MM.1S (cell line): Measurements from ENCODE around the gene AUH.

ENCODE experiments used
- DNase-seq: peaks from one replicate; pipeline ENCODE4 v3.0.0-alpha.2; 2015
- H2AFZ ChIP-seq: fragments of 300-600 bp; sonication (generic); 2 replicates; pipeline ENCODE4 v1.6.0; 2016; ENCODE audit warnings: antibody characterized with exemption, low read length
- H3F3A ChIP-seq: fragments of 300-600 bp; sonication (generic); 2 replicates; pipeline ENCODE4 v1.6.1; 2016; ENCODE audit warnings: mild to moderate bottlenecking, antibody characterized with exemption, low read length, moderate library complexity, mixed read lengths; ENCODE audit not compliant: insufficient read depth
- H3K27ac ChIP-seq: fragments of 300-600 bp; sonication (generic); 2 replicates; pipeline ENCODE4 v1.5.1; 2016; ENCODE audit warnings: mild to moderate bottlenecking, low read length
- H3K27me3 ChIP-seq: fragments of 300-600 bp; sonication (generic); replicated peaks from 2 replicates; pipeline ENCODE4 v1.6.0; 2016; ENCODE audit warnings: low read length; ENCODE audit not compliant: insufficient read depth
- H3K36me3 ChIP-seq: fragments of 300-600 bp; sonication (generic); replicated peaks from 2 replicates; pipeline ENCODE4 v1.6.1; 2016; ENCODE audit warnings: mild to moderate bottlenecking, low read length, mixed read lengths; ENCODE audit not compliant: insufficient read depth
- H3K4me1 ChIP-seq: fragments of 300-600 bp; sonication (generic); 2 replicates; pipeline ENCODE4 v1.6.1; 2016; ENCODE audit warnings: low read length, mixed read lengths
- H3K4me2 ChIP-seq: fragments of 300-600 bp; sonication (generic); 2 replicates; pipeline ENCODE4 v1.6.0; 2016; ENCODE audit warnings: low read depth, low read length
- H3K4me3 ChIP-seq: fragments of 300-600 bp; sonication (generic); 2 replicates; pipeline ENCODE4 v1.5.1; 2016; ENCODE audit warnings: low read length, mixed read lengths
- H3K79me2 ChIP-seq: fragments of 300-600 bp; sonication (generic); 2 replicates; pipeline ENCODE4 v1.6.1; 2016; ENCODE audit warnings: mixed run types, low read length, mixed read lengths
- H3K9ac ChIP-seq: fragments of 300-600 bp; sonication (generic); 2 replicates; pipeline ENCODE4 v1.6.1; 2016; ENCODE audit warnings: low read length, mixed read lengths
- H3K9me2 ChIP-seq: fragments of 300-600 bp; sonication (generic); replicated peaks from 2 replicates; pipeline ENCODE4 v1.6.1; 2016; ENCODE audit warnings: mild to moderate bottlenecking, low read length, mixed read lengths; ENCODE audit not compliant: insufficient read depth
- H3K9me3 ChIP-seq: fragments of 300-600 bp; sonication (generic); replicated peaks from 2 replicates; pipeline ENCODE4 v1.6.1; 2016; ENCODE audit warnings: mild to moderate bottlenecking, low read length, mixed read lengths; ENCODE audit not compliant: insufficient read depth
- H4K20me1 ChIP-seq: fragments of 300-600 bp; sonication (generic); 2 replicates; pipeline ENCODE4 v1.6.1; 2016; ENCODE audit warnings: mild to moderate bottlenecking, low read length, moderate library complexity, mixed read lengths; ENCODE audit not compliant: insufficient read depth
- EZH2 ChIP-seq: fragments of 300-600 bp; sonication (generic); optimal IDR thresholded peaks from 2 replicates; pipeline ENCODE3; 2017; ENCODE audit warnings: low read depth, mild to moderate bottlenecking, antibody characterized with exemption, low read length, mixed read lengths
- EZH2phosphoT487 ChIP-seq: fragments of 300-600 bp; sonication (generic); IDR thresholded peaks from 2 replicates; pipeline ENCODE4 v1.6.1; 2018; ENCODE audit warnings: antibody characterized with exemption, low read length
- TF ChIP-seq, protein P1 (sequence below): fragments of 300-600 bp; sonication (generic); IDR thresholded peaks from 2 replicates; pipeline ENCODE4 v1.5.1; 2016; ENCODE audit warnings: antibody characterized with exemption, low read length, mixed read lengths

The AUH gene

DNA sequence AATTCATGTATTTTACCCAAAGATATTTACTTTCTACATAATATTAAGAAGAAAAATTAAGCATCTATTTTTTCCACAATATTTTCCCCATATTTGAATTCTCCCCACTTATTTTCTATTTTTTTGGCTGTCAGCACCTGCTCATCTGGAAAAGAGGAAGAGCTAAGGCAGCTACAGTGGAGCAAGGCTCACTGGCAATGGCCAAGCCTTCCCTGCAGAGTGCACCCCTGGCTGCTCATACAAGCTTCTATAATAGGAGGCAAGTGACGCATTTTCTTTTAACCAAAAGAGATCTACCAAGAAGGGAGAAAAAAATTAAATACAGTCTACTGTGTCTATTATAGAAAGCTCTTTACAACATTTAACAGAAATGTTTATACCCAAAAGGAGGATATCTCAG lies 72.5 kb downstream of the AUH start:
- no peaks in the 10 kb centered on the region for H3K36me3 ChIP-seq
- no peaks in the 10 kb centered on the region for H3K4me1 ChIP-seq
- H3K27me3 ChIP-seq = no peaks in the 10 kb centered on the region
- no peak overlapping the region for H3K4me3 ChIP-seq
- no peaks in the 10 kb centered on the region for H3F3A ChIP-seq
- no peaks in the 10 kb centered on the region for H4K20me1 ChIP-seq
- no peak overlapping the region for H2AFZ ChIP-seq
- no peaks in the 10 kb centered on the region for H3K9me2 ChIP-seq
- H3K9me3 ChIP-seq = no peaks in the 10 kb centered on the region
- H3K9ac ChIP-seq = no peak overlapping the region
- DNase-seq = no peak
- no peak for TF ChIP-seq EZH2phosphoT487
- TF ChIP-seq EZH2 = no peak
- TF ChIP-seq, protein P1, sequence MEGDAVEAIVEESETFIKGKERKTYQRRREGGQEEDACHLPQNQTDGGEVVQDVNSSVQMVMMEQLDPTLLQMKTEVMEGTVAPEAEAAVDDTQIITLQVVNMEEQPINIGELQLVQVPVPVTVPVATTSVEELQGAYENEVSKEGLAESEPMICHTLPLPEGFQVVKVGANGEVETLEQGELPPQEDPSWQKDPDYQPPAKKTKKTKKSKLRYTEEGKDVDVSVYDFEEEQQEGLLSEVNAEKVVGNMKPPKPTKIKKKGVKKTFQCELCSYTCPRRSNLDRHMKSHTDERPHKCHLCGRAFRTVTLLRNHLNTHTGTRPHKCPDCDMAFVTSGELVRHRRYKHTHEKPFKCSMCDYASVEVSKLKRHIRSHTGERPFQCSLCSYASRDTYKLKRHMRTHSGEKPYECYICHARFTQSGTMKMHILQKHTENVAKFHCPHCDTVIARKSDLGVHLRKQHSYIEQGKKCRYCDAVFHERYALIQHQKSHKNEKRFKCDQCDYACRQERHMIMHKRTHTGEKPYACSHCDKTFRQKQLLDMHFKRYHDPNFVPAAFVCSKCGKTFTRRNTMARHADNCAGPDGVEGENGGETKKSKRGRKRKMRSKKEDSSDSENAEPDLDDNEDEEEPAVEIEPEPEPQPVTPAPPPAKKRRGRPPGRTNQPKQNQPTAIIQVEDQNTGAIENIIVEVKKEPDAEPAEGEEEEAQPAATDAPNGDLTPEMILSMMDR = no peak
- no peaks in the 10 kb centered on the region for H3K79me2 ChIP-seq
- H3K4me2 ChIP-seq = no peak overlapping the region
- no peak overlapping the region for H3K27ac ChIP-seq

DNA sequence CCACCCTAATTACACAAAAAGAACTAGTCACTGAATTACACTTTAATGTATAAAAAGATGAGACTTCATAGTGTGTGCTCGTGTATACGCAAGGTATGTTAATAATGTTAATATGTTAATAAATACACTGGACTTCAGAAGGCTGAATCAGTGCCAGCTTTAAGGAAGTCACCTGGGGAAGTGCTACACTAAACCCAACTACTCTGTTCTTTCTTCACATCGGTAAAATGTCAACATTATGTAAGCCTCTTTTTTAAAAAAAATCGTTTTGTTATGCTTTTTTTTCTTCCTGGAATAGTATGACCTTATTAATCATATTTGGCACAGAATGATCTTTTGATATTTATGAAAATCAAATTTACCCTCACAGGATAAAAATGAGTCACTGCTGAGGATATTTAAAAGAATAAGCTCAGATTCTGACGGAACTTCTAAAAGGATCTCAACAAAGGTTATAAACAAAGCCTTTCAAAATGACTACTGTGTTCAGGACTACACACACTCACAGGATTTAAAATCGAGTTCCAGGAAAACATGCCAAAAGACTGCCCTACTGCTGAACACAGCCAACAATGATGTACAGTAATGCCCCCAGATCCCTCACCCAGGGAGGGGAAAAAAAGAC lies 75.9 kb downstream of the AUH start:
- H3K9me2 ChIP-seq = no peaks in the 10 kb centered on the region
- no peak overlapping the region for H2AFZ ChIP-seq
- no peaks in the 10 kb centered on the region for H3K4me1 ChIP-seq
- H3F3A ChIP-seq = no peaks in the 10 kb centered on the region
- H3K79me2 ChIP-seq = no peaks in the 10 kb centered on the region
- H3K27ac ChIP-seq = no peak overlapping the region
- H3K9me3 ChIP-seq = no peaks in the 10 kb centered on the region
- H3K9ac ChIP-seq = no peak overlapping the region
- no peak overlapping the region for H3K4me2 ChIP-seq
- no peak overlapping the region for H3K4me3 ChIP-seq
- no peak for DNase-seq
- TF ChIP-seq, protein P1 = no peak
- TF ChIP-seq EZH2 (no peak), EZH2phosphoT487 (no peak)
- no peaks in the 10 kb centered on the region for H3K27me3 ChIP-seq
- H4K20me1 ChIP-seq = no peaks in the 10 kb centered on the region
- no peaks in the 10 kb centered on the region for H3K36me3 ChIP-seq

DNA sequence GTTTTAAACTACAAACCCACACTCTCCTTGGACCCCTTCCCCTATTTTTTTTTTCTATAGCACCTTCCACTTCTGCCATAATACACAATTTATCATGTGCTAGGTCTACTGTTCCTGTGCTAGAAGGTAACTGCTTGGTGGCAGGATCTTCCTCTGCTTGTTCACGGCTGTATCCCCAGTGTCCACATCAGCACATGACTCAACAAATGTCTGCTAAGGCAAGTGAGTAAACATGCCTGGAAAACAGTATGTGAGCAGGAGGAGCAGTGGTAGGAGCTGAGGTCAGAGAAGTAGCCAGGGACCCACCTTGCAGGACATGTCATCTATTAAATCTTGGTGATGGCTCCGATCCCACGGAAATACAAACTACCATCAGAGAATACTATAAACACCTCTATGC lies 79.4 kb downstream of the AUH start:
- H3K27ac ChIP-seq = no peak overlapping the region
- no peak overlapping the region for H2AFZ ChIP-seq
- H3K4me2 ChIP-seq = no peak overlapping the region
- H3F3A ChIP-seq = no peaks in the 10 kb centered on the region
- no peaks in the 10 kb centered on the region for H4K20me1 ChIP-seq
- H3K9me2 ChIP-seq = no peaks in the 10 kb centered on the region
- H3K27me3 ChIP-seq = no peaks in the 10 kb centered on the region
- no peaks in the 10 kb centered on the region for H3K79me2 ChIP-seq
- TF ChIP-seq EZH2 (no peak), EZH2phosphoT487 (no peak)
- TF ChIP-seq, protein P1 = no peak
- DNase-seq = no peak
- H3K36me3 ChIP-seq = no peaks in the 10 kb centered on the region; the same call in 1 of the 2 replicates
- no peak overlapping the region for H3K4me3 ChIP-seq
- H3K4me1 ChIP-seq = no peaks in the 10 kb centered on the region
- H3K9ac ChIP-seq = no peak overlapping the region
- no peaks in the 10 kb centered on the region for H3K9me3 ChIP-seq
